ENCODE measurements around the gene PATJ.

The PATJ gene

GRCh38 chr1:62045574-62045973 lies 303.3 kb downstream of the PATJ start:
- no peaks in the 10 kb centered on the region for H3K9me3 Mint-ChIP-seq
- no peaks in the 10 kb centered on the region for H3K27me3 Mint-ChIP-seq
- no peak overlapping the region for H3K4me3 Mint-ChIP-seq
- no peaks in the 10 kb centered on the region for H3K4me1 Mint-ChIP-seq (ENCODE audit: low read depth)
- no peak overlapping the region for H3K27ac Mint-ChIP-seq
- intact Hi-C loops (cut with micrococcal nuclease), result no loop called here
- H3K36me3 Mint-ChIP-seq (ENCODE audit: low read depth), result no peaks in the 10 kb centered on the region

- intact Hi-C loops (cut with micrococcal nuclease), result no loop called here
- H3K36me3 Mint-ChIP-seq (ENCODE audit: low read depth), result no peaks in the 10 kb centered on the region
Measured at GRCh38 chr1:62046927-62047326, 304.6 kb downstream of the PATJ start.

GRCh38 chr1:62050165-62050564 lies 307.9 kb downstream of the PATJ start:
- Mint-ChIP-seq H3K4me3 (no peak overlapping the region), H3K36me3 (ENCODE audit: low read depth) (no peaks in the 10 kb centered on the region), H3K27ac (no peak overlapping the region), H3K9me3 (no peaks in the 10 kb centered on the region), H3K4me1 (ENCODE audit: low read depth) (no peaks in the 10 kb centered on the region), H3K27me3 (no peaks in the 10 kb centered on the region)
- intact Hi-C loops (cut with micrococcal nuclease), result no loop called here

More at GRCh38 chr1:62046927-62047326, 304.6 kb downstream of the PATJ start:
- no peaks in the 10 kb centered on the region for H3K27me3 Mint-ChIP-seq
- no peak overlapping the region for H3K27ac Mint-ChIP-seq
- H3K4me1 Mint-ChIP-seq (ENCODE audit: low read depth), result no peaks in the 10 kb centered on the region
- no peaks in the 10 kb centered on the region for H3K9me3 Mint-ChIP-seq
- H3K4me3 Mint-ChIP-seq, result no peak overlapping the region

- intact Hi-C loops (cut with micrococcal nuclease), result no loop called here
- no peaks in the 10 kb centered on the region for H3K27me3 Mint-ChIP-seq
- H3K4me1 Mint-ChIP-seq (ENCODE audit: low read depth), result no peaks in the 10 kb centered on the region
- H3K36me3 Mint-ChIP-seq (ENCODE audit: low read depth), result no peaks in the 10 kb centered on the region
- H3K9me3 Mint-ChIP-seq, result no peaks in the 10 kb centered on the region
- no peak overlapping the region for H3K4me3 Mint-ChIP-seq
- no peak overlapping the region for H3K27ac Mint-ChIP-seq
Measured at GRCh38 chr1:62052946-62053345, 310.7 kb downstream of the PATJ start.

- Mint-ChIP-seq H3K4me1 (ENCODE audit: low read depth) (no peaks in the 10 kb centered on the region), H3K27me3 (no peaks in the 10 kb centered on the region), H3K36me3 (ENCODE audit: low read depth) (no peaks in the 10 kb centered on the region), H3K27ac (no peak overlapping the region), H3K4me3 (no peak overlapping the region), H3K9me3 (no peaks in the 10 kb centered on the region)
- intact Hi-C loops (cut with micrococcal nuclease), result no loop called here
Measured at GRCh38 chr1:62054188-62054587, 311.9 kb downstream of the PATJ start.

- no peaks in the 10 kb centered on the region for H3K9me3 Mint-ChIP-seq
- H3K4me1 Mint-ChIP-seq (ENCODE audit: low read depth), result no peaks in the 10 kb centered on the region
- no peak overlapping the region for H3K27ac Mint-ChIP-seq
Measured at GRCh38 chr1:62057230-62057629, 314.9 kb downstream of the PATJ start.

GRCh38 chr1:62057641-62058290 lies 315.5 kb downstream of the PATJ start:
- intact Hi-C loops (cut with micrococcal nuclease), result no loop called here
- Mint-ChIP-seq H3K27me3 (no peaks in the 10 kb centered on the region), H3K4me1 (ENCODE audit: low read depth) (no peaks in the 10 kb centered on the region), H3K27ac (no peak overlapping the region), H3K9me3 (no peaks in the 10 kb centered on the region), H3K4me3 (no peak overlapping the region), H3K36me3 (ENCODE audit: low read depth) (no peaks in the 10 kb centered on the region)

More at GRCh38 chr1:62057230-62057629, 314.9 kb downstream of the PATJ start:
- H3K27me3 Mint-ChIP-seq, result no peaks in the 10 kb centered on the region
- H3K4me3 Mint-ChIP-seq, result no peak overlapping the region
- H3K36me3 Mint-ChIP-seq (ENCODE audit: low read depth), result no peaks in the 10 kb centered on the region
- intact Hi-C loops (cut with micrococcal nuclease), result no loop called here

GRCh38 chr1:62058956-62059355 lies 316.7 kb downstream of the PATJ start:
- no peak overlapping the region for H3K4me3 Mint-ChIP-seq
- H3K9me3 Mint-ChIP-seq, result no peaks in the 10 kb centered on the region
- H3K27ac Mint-ChIP-seq, result no peak overlapping the region
- intact Hi-C loops (cut with micrococcal nuclease), result no loop called here
- H3K4me1 Mint-ChIP-seq (ENCODE audit: low read depth), result no peaks in the 10 kb centered on the region
- H3K36me3 Mint-ChIP-seq (ENCODE audit: low read depth), result no peaks in the 10 kb centered on the region
- H3K27me3 Mint-ChIP-seq, result no peaks in the 10 kb centered on the region

- H3K27ac Mint-ChIP-seq, result no peak overlapping the region
- H3K27me3 Mint-ChIP-seq, result no peaks in the 10 kb centered on the region
- no peaks in the 10 kb centered on the region for H3K4me1 Mint-ChIP-seq (ENCODE audit: low read depth)
- peaks cover 9% of the 10 kb centered on the region for H3K9me3 Mint-ChIP-seq
- no peaks in the 10 kb centered on the region for H3K36me3 Mint-ChIP-seq (ENCODE audit: low read depth)
- intact Hi-C loops (cut with micrococcal nuclease), result no loop called here
- no peak overlapping the region for H3K4me3 Mint-ChIP-seq
Measured at GRCh38 chr1:62062087-62062486, 319.8 kb downstream of the PATJ start.

GRCh38 chr1:62064829-62065407 lies 322.6 kb downstream of the PATJ start:
- Mint-ChIP-seq H3K9me3 (peaks cover 9% of the 10 kb centered on the region), H3K4me3 (no peak overlapping the region), H3K27me3 (no peaks in the 10 kb centered on the region), H3K4me1 (ENCODE audit: low read depth) (no peaks in the 10 kb centered on the region), H3K27ac (no peak overlapping the region), H3K36me3 (ENCODE audit: low read depth) (no peaks in the 10 kb centered on the region)
- intact Hi-C loops (cut with micrococcal nuclease), result no loop called here

GRCh38 chr1:62066713-62067112 lies 324.4 kb downstream of the PATJ start:
- no peaks in the 10 kb centered on the region for H3K27me3 Mint-ChIP-seq
- H3K36me3 Mint-ChIP-seq (ENCODE audit: low read depth), result no peaks in the 10 kb centered on the region
- H3K4me1 Mint-ChIP-seq (ENCODE audit: low read depth), result no peaks in the 10 kb centered on the region
- intact Hi-C loops (cut with micrococcal nuclease), result no loop called here
- peaks cover 9% of the 10 kb centered on the region for H3K9me3 Mint-ChIP-seq
- no peak overlapping the region for H3K27ac Mint-ChIP-seq
- H3K4me3 Mint-ChIP-seq, result no peak overlapping the region

- no peak overlapping the region for H3K27ac Mint-ChIP-seq
- intact Hi-C loops (cut with micrococcal nuclease), result no loop called here
Measured at GRCh38 chr1:62068416-62068843, 326.1 kb downstream of the PATJ start.

GRCh38 chr1:62068978-62069377 lies 326.7 kb downstream of the PATJ start:
- peaks cover 9% of the 10 kb centered on the region for H3K9me3 Mint-ChIP-seq
- no peak overlapping the region for H3K27ac Mint-ChIP-seq
- no peaks in the 10 kb centered on the region for H3K27me3 Mint-ChIP-seq
- H3K36me3 Mint-ChIP-seq (ENCODE audit: low read depth), result no peaks in the 10 kb centered on the region
- no peaks in the 10 kb centered on the region for H3K4me1 Mint-ChIP-seq (ENCODE audit: low read depth)
- no peak overlapping the region for H3K4me3 Mint-ChIP-seq
- intact Hi-C loops (cut with micrococcal nuclease), result no loop called here

More at GRCh38 chr1:62068416-62068843, 326.1 kb downstream of the PATJ start:
- no peaks in the 10 kb centered on the region for H3K36me3 Mint-ChIP-seq (ENCODE audit: low read depth)
- no peaks in the 10 kb centered on the region for H3K27me3 Mint-ChIP-seq
- H3K4me3 Mint-ChIP-seq, result no peak overlapping the region
- H3K4me1 Mint-ChIP-seq (ENCODE audit: low read depth), result no peaks in the 10 kb centered on the region
- H3K9me3 Mint-ChIP-seq, result peaks cover 9% of the 10 kb centered on the region

GRCh38 chr1:62070384-62071011 lies 328.2 kb downstream of the PATJ start:
- H3K9me3 Mint-ChIP-seq, result peaks cover 9% of the 10 kb centered on the region
- H3K27ac Mint-ChIP-seq, result no peak overlapping the region
- H3K36me3 Mint-ChIP-seq (ENCODE audit: low read depth), result no peaks in the 10 kb centered on the region
- intact Hi-C loops (cut with micrococcal nuclease), result no loop called here
- no peak overlapping the region for H3K4me3 Mint-ChIP-seq
- no peaks in the 10 kb centered on the region for H3K4me1 Mint-ChIP-seq (ENCODE audit: low read depth)
- H3K27me3 Mint-ChIP-seq, result no peaks in the 10 kb centered on the region
